ENCODE data around the gene HECA. TPM values are rescaled to one million over a fixed set of nuclear protein-coding genes. Genes with fewer than 3 reads are reported as not detected.

The HECA gene
- total and polyA plus RNA-seq, 2 of the 8 experiments (the other 6 are each of a cell fraction or from before 2014, with no cell fraction given) = 2.4 to 9.2 TPM

DNA sequence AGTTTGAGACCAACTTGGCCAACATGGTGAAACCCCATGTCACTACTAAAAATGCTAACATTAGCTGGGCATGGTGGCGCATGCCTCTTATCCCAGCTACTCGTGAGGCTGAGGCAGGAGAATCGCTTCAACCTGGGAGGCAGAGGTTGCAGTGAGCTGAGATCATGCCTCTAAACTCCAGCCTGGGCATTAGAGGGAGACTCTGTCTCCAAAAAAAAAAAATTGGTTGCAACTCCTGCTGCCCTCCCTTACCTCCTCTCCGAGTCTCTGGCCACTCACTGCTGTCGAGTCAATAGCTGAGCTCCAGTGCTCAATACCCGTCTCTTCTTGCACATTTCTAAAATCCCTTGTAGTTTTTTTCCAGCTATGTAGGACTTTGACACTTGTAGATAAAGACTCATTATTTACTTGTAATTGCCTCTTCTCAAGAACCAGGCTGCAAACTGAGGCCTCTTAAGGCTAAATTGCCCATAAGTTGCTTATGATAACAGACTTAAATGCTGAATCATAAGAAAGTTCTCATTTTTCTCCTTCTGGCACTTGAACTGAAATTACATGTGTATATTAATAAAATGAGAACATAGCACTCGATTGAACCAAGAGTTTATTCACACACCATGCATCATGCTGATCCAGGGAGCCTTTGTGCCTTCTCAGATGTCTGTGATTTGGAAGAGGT is 13.8 kb downstream of the HECA start:
- Histone ChIP-seq H3K23me2 (ENCODE audit: low read depth, low read length) (no peaks in the 10 kb centered on the region), H4K5ac (ENCODE audit: insufficient read length, low read depth, low read length) (no peak overlapping the region), H3K36me3 (ENCODE audit: control insufficient read depth in 2 of 4, insufficient read depth in 4 of 4, low read length in 3 of 4) (no peaks in the 10 kb centered on the region; a peak in 1 of 8 replicates), H3K23ac (ENCODE audit: insufficient read length) (no peak overlapping the region), H2BK5ac (ENCODE audit: low read depth, low read length) (no peak overlapping the region), H3K27ac (ENCODE audit: low read depth, low read length) (no peak overlapping the region), H3K4me2 (ENCODE audit: insufficient read depth in 1 of 2, low read depth in 2 of 2, low read length in 2 of 2) (no peak overlapping the region), H3K4ac (replicated peaks; ENCODE audit: insufficient read length, low read depth, low read length) (no peak overlapping the region), H3K79me2 (ENCODE audit: control insufficient read depth in 1 of 2, insufficient read depth in 2 of 2, low read length in 2 of 2) (peaks cover 0 to 25% of the 10 kb centered on the region in 2 experiments; a peak in 2 of 4 replicates), H3K79me1 (ENCODE audit: low read depth, low read length) (0 out of 2 replicates have a peak, but pooled peaks cover 2% of the 10 kb centered on the region), H4K91ac (replicated peaks; ENCODE audit: insufficient read length, low read length) (no peak overlapping the region), H3K4me1 (replicated peaks in 1 of 4; ENCODE audit: control insufficient read depth in 3 of 4, insufficient read depth in 4 of 4, low read length in 3 of 4) (peaks cover 0 to 4% (median 2%) of the 10 kb centered on the region in 4 experiments; a peak in 2 of 7 replicates), H3K9me3 (ENCODE audit: insufficient read depth in 2 of 2, low read depth in 1 of 2, low read length in 1 of 2) (no peaks in the 10 kb centered on the region), H3K56ac (replicated peaks; ENCODE audit: insufficient read length, low read depth, low read length) (no peak overlapping the region), H3K27me3 (replicated peaks in 1 of 4; ENCODE audit: control insufficient read depth in 3 of 4, extremely low read depth in 1 of 4, insufficient read depth in 3 of 4, low read length in 3 of 4) (no peaks in the 10 kb centered on the region), H2AK5ac (ENCODE audit: low read depth, low read length) (no peak overlapping the region), H4K20me1 (replicated peaks in 1 of 2; ENCODE audit: control insufficient read depth in 1 of 2, insufficient read depth in 2 of 2, low read length in 2 of 2) (no peaks in the 10 kb centered on the region), H2BK15ac (ENCODE audit: low read length) (no peak overlapping the region), H2BK20ac (ENCODE audit: low read length) (no peak overlapping the region), H2BK120ac (replicated peaks; ENCODE audit: low read depth, low read length) (no peak overlapping the region), H2BK12ac (ENCODE audit: low read depth, low read length) (no peak overlapping the region), H3K18ac (ENCODE audit: extremely low read depth, low read length) (no peak overlapping the region), H3K14ac (ENCODE audit: insufficient read length) (no peak overlapping the region), H2AFZ (ENCODE audit: low read length) (no peak overlapping the region), H3K9ac (replicated peaks in 1 of 4; ENCODE audit: extremely low read depth in 1 of 4, low read depth in 3 of 4, low read length in 3 of 4) (no peak overlapping the region), H4K8ac (ENCODE audit: extremely low read depth, insufficient read depth, low read length) (no peak overlapping the region), H3K4me3 (ENCODE audit: extremely low read depth in 1 of 4, insufficient read depth in 2 of 4, low read depth in 3 of 4, low read length in 4 of 4) (no peak overlapping the region)
- TF ChIP-seq ATF3 (IDR thresholded peaks at IDR 0.05; ENCODE audit: insufficient read depth, low read depth, low read length) (no peak), FOSL1 (IDR thresholded peaks at IDR 0.05; ENCODE audit: insufficient read depth, low read depth, low read length) (no peak), SP4 (IDR thresholded peaks at IDR 0.05; ENCODE audit: low read length) (no peak), RAD21 (IDR thresholded peaks at IDR 0.05 in 1 of 2, conservative IDR thresholded peaks at IDR 0.05 in 1 of 2; ENCODE audit: low read depth in 2 of 2, low read length in 2 of 2) (no peak), TEAD4 (IDR thresholded peaks at IDR 0.05; ENCODE audit: low read depth, low read length) (no peak), JUND (IDR thresholded peaks at IDR 0.05; ENCODE audit: low read length) (no peak), SUZ12 (IDR thresholded peaks at IDR 0.05; ENCODE audit: low read length) (no peak), CEBPB (IDR thresholded peaks at IDR 0.05; ENCODE audit: low read depth, low read length) (no peak), POLR2AphosphoS5 (IDR thresholded peaks at IDR 0.05; ENCODE audit: low read depth, low read length) (no peak)
- CTCF ChIA-PET (ENCODE audit: partially characterized antibody) = interaction anchor here (0.6 to 1.0 kb wide), 4 partner anchors 19 to 349 kb away, joined by 3 read pairs; no protein-coding TSS in a partner anchor
- POLR2A ChIA-PET (ENCODE audit: partially characterized antibody) = interaction anchor here (1.0 kb wide), 1 partner anchor 30 kb away, joined by 3 read pairs; no protein-coding TSS in a partner anchor
- 83% methylated on average over 7 of the region's 7 CpGs; no CpG with 5 or more reads in 1 of the 2 experiments for WGBS, 2 experiments (ENCODE audit: extremely low coverage in 1 of 2, insufficient coverage in 1 of 2, insufficient read length in 1 of 2, insufficient replicate concordance in 2 of 2, low coverage in 1 of 2, low lambda C conversion rate in 2 of 2, missing lambda C conversion rate in 1 of 2)
- no peak for DNase-seq (ENCODE audit: low read depth in 1 of 2, low spot score in 2 of 2)
- FAIRE-seq = no peak
